Panc1 (cell line): ENCODE results near the gene NOTCH1.

Experiments
- CTCF ChIP-seq: fragments of 450-650 bp; IDR thresholded peaks from 2 replicates; pipeline ENCODE4 v1.5.1; 2017; ENCODE audit warnings: mild to moderate bottlenecking
- POLR2AphosphoS5 ChIP-seq: IDR thresholded peaks from 2 replicates; pipeline ENCODE4 v1.6.1; 2012; ENCODE audit warnings: mild to moderate bottlenecking, low read depth, low read length, moderate library complexity

- no peak for TF ChIP-seq CTCF
- no peak for TF ChIP-seq POLR2AphosphoS5
Measured at GRCh38 chr9:136536051-136536720, 9.7 kb downstream of the NOTCH1 start.
